NB4 (cell line): ENCODE results near the gene NFIB.

ENCODE experiments used
- DNase-seq: peaks from one replicate; pipeline ENCODE4 v3.0.0; 2010; ENCODE audit warnings: low read depth
- H3K4me3 ChIP-seq: one replicate; pipeline ENCODE4 v1.5.1; 2011; ENCODE audit warnings: mild to moderate bottlenecking, low read depth, low read length, moderate library complexity
- CTCF ChIP-seq: IDR thresholded peaks from one replicate; pipeline ENCODE4 v1.5.1; 2012; ENCODE audit warnings: low read depth, low read length
- MAX ChIP-seq: IDR thresholded peaks from 2 replicates; pipeline ENCODE4 v1.6.1; 2011; ENCODE audit warnings: low read depth, low read length
- MYC ChIP-seq: IDR thresholded peaks from 2 replicates; pipeline ENCODE4 v1.6.1; 2011; ENCODE audit warnings: low read depth, low read length
- POLR2A ChIP-seq: IDR thresholded peaks from 2 replicates; pipeline ENCODE4 v1.6.1; 2011; ENCODE audit warnings: mild to moderate bottlenecking; ENCODE audit not compliant: insufficient read length; ENCODE audit errors: extremely low read depth

Gene NFIB

GRCh38 chr9:14112226-14112625, 201.7 kb downstream of the NFIB start:
- no peak overlapping the region for H3K4me3 ChIP-seq
- no peak for DNase-seq
- TF ChIP-seq MYC (no peak), CTCF (no peak), POLR2A (no peak), MAX (no peak)

- no peak overlapping the region for H3K4me3 ChIP-seq
- no peak for TF ChIP-seq CTCF
- no peak for TF ChIP-seq MYC
- TF ChIP-seq POLR2A: no peak
- no peak for TF ChIP-seq MAX
- DNase-seq: no peak
These were observed 202.2 kb downstream of the NFIB start for GRCh38 chr9:14111696-14112095.

GRCh38 chr9:14107977-14108376, 206.0 kb downstream of the NFIB start:
- H3K4me3 ChIP-seq: no peak overlapping the region
- no peak for TF ChIP-seq CTCF
- no peak for TF ChIP-seq POLR2A
- TF ChIP-seq MAX: no peak
- no peak for TF ChIP-seq MYC
- DNase-seq: no peak

- no peak overlapping the region for H3K4me3 ChIP-seq
- DNase-seq: no peak
- no peak for TF ChIP-seq CTCF
- TF ChIP-seq MYC: no peak
- TF ChIP-seq MAX: no peak
- no peak for TF ChIP-seq POLR2A
These were observed 206.4 kb downstream of the NFIB start for GRCh38 chr9:14107495-14107894.

GRCh38 chr9:14106699-14107098, 207.2 kb downstream of the NFIB start:
- no peak for TF ChIP-seq MAX
- no peak for TF ChIP-seq POLR2A
- TF ChIP-seq MYC: no peak
- no peak for TF ChIP-seq CTCF
- no peak overlapping the region for H3K4me3 ChIP-seq
- no peak for DNase-seq

GRCh38 chr9:14104496-14104895, 209.4 kb downstream of the NFIB start:
- no peak for DNase-seq
- TF ChIP-seq MAX: no peak
- no peak for TF ChIP-seq CTCF
- TF ChIP-seq MYC: no peak
- no peak for TF ChIP-seq POLR2A
- no peak overlapping the region for H3K4me3 ChIP-seq
